Hepatocyte (in vitro differentiated cells): ENCODE data around the gene B4GALT4. TPM values are rescaled to one million over a fixed set of nuclear protein-coding genes. Genes with fewer than 3 reads are reported as not detected.
A peak's percentile ranks its signal among the peaks of the same experiment; 100 is the strongest.
"Not testable (repeated sequence)": the region's sequence is repeated elsewhere in the genome, so short reads cannot be mapped to it uniquely, and the experiment has no call there.

Experiments used
- DNase-seq: peaks from one replicate; pipeline ENCODE4 v3.0.0-alpha.2; 2016; ENCODE audit warnings: low spot score
- H2AFZ ChIP-seq: fragments of 200-600 bp; sonication (generic); 2 replicates; pipeline ENCODE4 v1.6.0; 2016; ENCODE audit warnings: antibody characterized with exemption, mild to moderate bottlenecking
- H3K27ac ChIP-seq: fragments of 200-600 bp; sonication (generic); 2 replicates; pipeline ENCODE4 v1.5.1; 2016; ENCODE audit warnings: mild to moderate bottlenecking
- H3K27me3 ChIP-seq: fragments of 200-600 bp; sonication (generic); 2 replicates; pipeline ENCODE4 v1.6.1; 2016
- H3K36me3 ChIP-seq: fragments of 200-600 bp; sonication (generic); replicated peaks from 2 replicates; pipeline ENCODE4 v1.5.1; 2016; ENCODE audit warnings: low read depth; ENCODE audit not compliant: insufficient read depth
- H3K4me1 ChIP-seq: fragments of 200-600 bp; sonication (generic); 2 replicates; pipeline ENCODE4 v1.5.1; 2016; ENCODE audit warnings: mild to moderate bottlenecking, moderate library complexity; ENCODE audit not compliant: insufficient read depth
- H3K4me2 ChIP-seq: fragments of 200-600 bp; sonication (generic); 2 replicates; pipeline ENCODE4 v1.6.0; 2016
- H3K4me3 ChIP-seq: fragments of 200-600 bp; sonication (generic); 2 replicates; pipeline ENCODE4 v1.5.1; 2016; ENCODE audit warnings: mild to moderate bottlenecking
- H3K79me2 ChIP-seq: fragments of 200-600 bp; sonication (generic); 2 replicates; pipeline ENCODE4 v1.6.0; 2017; ENCODE audit warnings: mild to moderate bottlenecking
- H3K9me2 ChIP-seq: fragments of 200-600 bp; sonication (generic); replicated peaks from 2 replicates; pipeline ENCODE4 v1.6.0; 2017; ENCODE audit warnings: mild to moderate bottlenecking; ENCODE audit not compliant: insufficient read depth
- H3K9me3 ChIP-seq: fragments of 200-600 bp; sonication (generic); 2 replicates; pipeline ENCODE4 v1.5.1; 2016; ENCODE audit warnings: low read depth, mild to moderate bottlenecking
- H4K20me1 ChIP-seq: fragments of 200-600 bp; sonication (generic); 2 replicates; pipeline ENCODE4 v1.6.0; 2016; ENCODE audit warnings: mild to moderate bottlenecking; ENCODE audit not compliant: insufficient read depth, poor library complexity, severe bottlenecking
- EZH2 ChIP-seq: fragments of 200-600 bp; sonication (generic); IDR thresholded peaks from 2 replicates; pipeline ENCODE4 v1.6.1; 2016; ENCODE audit warnings: antibody characterized with exemption, mild to moderate bottlenecking, borderline replicate concordance
- EZH2phosphoT487 ChIP-seq: fragments of 200-600 bp; sonication (generic); IDR thresholded peaks from one replicate; pipeline ENCODE4 v1.6.1; 2018; ENCODE audit warnings: antibody characterized with exemption, mild to moderate bottlenecking, low read depth, moderate library complexity; ENCODE audit not compliant: unreplicated experiment, severe bottlenecking
- WGBS: methylation state at CpG from one replicate; pipeline ENCODE4 v1.1.6; 2016; ENCODE audit warnings: low lambda C conversion rate; ENCODE audit errors: missing lambda C conversion rate; 5-methylcytosine and 5-hydroxymethylcytosine counted together
- polyA plus RNA-seq: library from polyadenylated mRNA; unstranded; fragments of >200 nt; fragmentation: Nextera tagmentation; extraction: Ambion mirVana; gene quantifications from 2 replicates; pipeline ENCODE4 v1.2.1, GENCODE V29; 2016
- total RNA-seq: library from RNA; depleted of rRNA; stranded (reverse); fragments of >200 nt; gene quantifications from 2 replicates; pipeline ENCODE4 v1.2.3, GENCODE V29; 2014
- TF ChIP-seq, protein P1 (sequence below): fragments of 200-600 bp; sonication (generic); IDR thresholded peaks from 2 replicates; pipeline ENCODE4 v1.5.1; 2016; ENCODE audit warnings: antibody characterized with exemption, mild to moderate bottlenecking; ENCODE audit not compliant: poor library complexity

The B4GALT4 gene
- total and polyA plus RNA-seq, 2 experiments from 2014 or later = 54.0 to 55.7 TPM

GRCh38 chr3:119243712-119244111 is 3.0 kb upstream of the B4GALT4 start:
- no peak overlapping the region for H3K4me3 ChIP-seq
- TF ChIP-seq, protein P1, sequence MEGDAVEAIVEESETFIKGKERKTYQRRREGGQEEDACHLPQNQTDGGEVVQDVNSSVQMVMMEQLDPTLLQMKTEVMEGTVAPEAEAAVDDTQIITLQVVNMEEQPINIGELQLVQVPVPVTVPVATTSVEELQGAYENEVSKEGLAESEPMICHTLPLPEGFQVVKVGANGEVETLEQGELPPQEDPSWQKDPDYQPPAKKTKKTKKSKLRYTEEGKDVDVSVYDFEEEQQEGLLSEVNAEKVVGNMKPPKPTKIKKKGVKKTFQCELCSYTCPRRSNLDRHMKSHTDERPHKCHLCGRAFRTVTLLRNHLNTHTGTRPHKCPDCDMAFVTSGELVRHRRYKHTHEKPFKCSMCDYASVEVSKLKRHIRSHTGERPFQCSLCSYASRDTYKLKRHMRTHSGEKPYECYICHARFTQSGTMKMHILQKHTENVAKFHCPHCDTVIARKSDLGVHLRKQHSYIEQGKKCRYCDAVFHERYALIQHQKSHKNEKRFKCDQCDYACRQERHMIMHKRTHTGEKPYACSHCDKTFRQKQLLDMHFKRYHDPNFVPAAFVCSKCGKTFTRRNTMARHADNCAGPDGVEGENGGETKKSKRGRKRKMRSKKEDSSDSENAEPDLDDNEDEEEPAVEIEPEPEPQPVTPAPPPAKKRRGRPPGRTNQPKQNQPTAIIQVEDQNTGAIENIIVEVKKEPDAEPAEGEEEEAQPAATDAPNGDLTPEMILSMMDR = no peak
- TF ChIP-seq EZH2 = no peak
- TF ChIP-seq EZH2phosphoT487 = no peak
- H3K9me2 ChIP-seq = no peaks in the 10 kb centered on the region
- H3K4me2 ChIP-seq = no peak overlapping the region
- no peak overlapping the region for H3K27ac ChIP-seq
- no peaks in the 10 kb centered on the region for H3K9me3 ChIP-seq
- H3K27me3 ChIP-seq = no peaks in the 10 kb centered on the region
- H3K79me2 ChIP-seq = peaks cover 15% of the 10 kb centered on the region
- H2AFZ ChIP-seq = no peak overlapping the region
- peaks cover 1% of the 10 kb centered on the region for H3K4me1 ChIP-seq
- DNase-seq = no peak
- H4K20me1 ChIP-seq = peaks cover under 1% of the 10 kb centered on the region
- no peaks in the 10 kb centered on the region for H3K36me3 ChIP-seq

DNA sequence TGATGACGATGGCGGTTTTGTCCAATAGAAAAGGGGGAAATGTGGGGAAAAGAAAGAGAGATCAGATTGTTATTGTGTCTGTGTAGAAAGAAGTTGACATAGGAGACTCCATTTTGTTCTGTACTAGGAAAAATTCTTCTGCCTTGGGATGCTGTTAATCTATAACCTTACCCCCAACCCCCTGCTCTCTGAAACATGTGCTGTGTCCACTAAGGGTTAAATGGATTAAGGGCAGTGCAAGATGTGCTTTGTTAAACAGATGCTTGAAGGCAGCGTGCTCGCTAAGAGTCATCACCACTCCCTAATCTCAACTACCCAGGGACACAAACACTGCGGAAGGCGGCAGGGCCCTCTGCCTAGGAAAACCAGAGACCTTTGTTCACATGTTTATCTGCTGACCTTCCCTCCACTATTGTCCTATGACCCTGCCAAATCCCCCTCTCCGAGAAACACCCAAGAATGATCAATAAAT is 2.4 kb upstream of the B4GALT4 start:
- H2AFZ ChIP-seq, H3K9me3 ChIP-seq, H3K4me1 ChIP-seq, H3K9me2 ChIP-seq, H3K4me2 ChIP-seq, H3K27ac ChIP-seq, H3K36me3 ChIP-seq, H4K20me1 ChIP-seq, H3K4me3 ChIP-seq, H3K27me3 ChIP-seq, DNase-seq: not testable (repeated sequence)
- H3K79me2 ChIP-seq = peaks cover 21% of the 10 kb centered on the region
- WGBS = 61% methylated on average over 7 of the region's 7 CpGs

DNA sequence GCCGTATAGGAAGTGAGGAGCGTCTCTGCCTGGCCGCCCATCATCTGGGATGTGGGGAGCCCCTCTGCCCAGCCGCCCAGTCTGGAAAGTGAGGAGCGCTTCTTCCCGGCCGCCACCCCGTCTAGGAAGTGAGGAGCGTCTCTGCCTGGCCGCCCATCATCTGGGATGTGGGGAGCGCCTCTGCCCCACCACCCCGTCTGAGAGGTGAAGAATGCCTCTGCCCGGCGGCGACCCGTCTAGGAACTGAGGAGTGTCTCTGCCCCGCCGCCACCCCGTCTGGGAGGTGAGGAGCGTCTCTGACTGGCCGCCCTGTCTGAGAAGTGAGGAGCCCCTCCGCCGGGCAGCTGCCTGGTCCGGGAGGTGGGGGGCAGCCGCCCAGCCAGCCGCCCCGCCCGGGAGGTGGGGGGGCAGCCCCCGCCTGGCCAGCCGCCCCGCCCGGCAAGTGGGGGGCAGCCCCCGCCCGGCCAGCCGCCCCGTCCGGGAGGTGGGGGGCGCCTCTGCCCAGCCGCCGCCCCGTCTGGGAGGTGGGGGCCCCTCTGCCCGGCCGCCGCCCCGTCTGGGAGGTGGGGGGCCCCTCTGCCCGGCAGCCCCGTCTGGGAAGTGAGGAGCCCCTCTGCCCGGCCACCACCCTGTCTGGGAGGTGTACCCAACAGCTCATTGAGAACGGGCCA is 1.8 kb upstream of the B4GALT4 start:
- not testable (repeated sequence) for H3K9me2 ChIP-seq, DNase-seq, H3K4me1 ChIP-seq, H3K27me3 ChIP-seq, H3K36me3 ChIP-seq, H3K27ac ChIP-seq, H3K9me3 ChIP-seq, H3K4me2 ChIP-seq, H3K4me3 ChIP-seq, H2AFZ ChIP-seq
- 96% methylated on average over 14 of the region's 49 CpGs for WGBS
- Histone ChIP-seq H4K20me1 (peaks cover 12% of the 10 kb centered on the region), H3K79me2 (peaks cover 27% of the 10 kb centered on the region)

GRCh38 chr3:119240101-119240590 is 532 bp downstream of the B4GALT4 start:
- Histone ChIP-seq H3K4me3 (peak overlapping the region; percentile 84), H3K27me3 (no peaks in the 10 kb centered on the region), H4K20me1 (peaks cover 17% of the 10 kb centered on the region), H3K36me3 (no peaks in the 10 kb centered on the region), H2AFZ (peak overlapping the region; percentile 46), H3K9me3 (no peaks in the 10 kb centered on the region), H3K27ac (peak overlapping the region; percentile 98), H3K4me2 (peak overlapping the region; percentile 79), H3K4me1 (peaks cover 8% of the 10 kb centered on the region), H3K79me2 (peaks cover 51% of the 10 kb centered on the region), H3K9me2 (no peaks in the 10 kb centered on the region)
- 0% methylated on average over 16 of the region's 16 CpGs for WGBS
- TF ChIP-seq, protein P1 = no peak
- TF ChIP-seq EZH2 (no peak), EZH2phosphoT487 (no peak)
- peak; percentile 74 for DNase-seq
